ENCODE results near the gene COPS2. TPM values are rescaled to one million over a fixed set of nuclear protein-coding genes. Genes with fewer than 3 reads are reported as not detected.
A peak's percentile ranks its signal among the peaks of the same experiment; 100 is the strongest.

The COPS2 gene
- total and polyA plus RNA-seq, 2 experiments from 2014 or later, result 37.4 to 97.9 TPM

- WGBS (ENCODE audit: low lambda C conversion rate, missing lambda C conversion rate), result 76% methylated on average over 2 of the region's 2 CpGs
- Histone ChIP-seq H3K27me3 (no peaks in the 10 kb centered on the region), H3K9me3 (ENCODE audit: low read depth) (no peaks in the 10 kb centered on the region), H2AFZ (no peak overlapping the region), H3K4me2 (no peak overlapping the region), H4K20me1 (ENCODE audit: insufficient read depth, poor library complexity, severe bottlenecking) (no peaks in the 10 kb centered on the region), H3K4me1 (ENCODE audit: insufficient read depth) (no peaks in the 10 kb centered on the region), H3K27ac (no peak overlapping the region), H3K4me3 (no peak overlapping the region), H3K79me2 (no peaks in the 10 kb centered on the region), H3K9me2 (replicated peaks; ENCODE audit: insufficient read depth) (no peaks in the 10 kb centered on the region), H3K36me3 (replicated peaks; ENCODE audit: insufficient read depth, low read depth) (no peaks in the 10 kb centered on the region)
- TF ChIP-seq EZH2 (IDR thresholded peaks at IDR 0.05; ENCODE audit: borderline replicate concordance) (no peak), EZH2phosphoT487 (IDR thresholded peaks at IDR 0.05; ENCODE audit: low read depth, severe bottlenecking, unreplicated experiment) (no peak)
- no peak for DNase-seq (ENCODE audit: low spot score)
These were observed 52.4 kb downstream of the COPS2 start for GRCh38 chr15:49103002-49103401.

GRCh38 chr15:49101536-49101935, 53.9 kb downstream of the COPS2 start:
- Histone ChIP-seq H3K9me2 (replicated peaks; ENCODE audit: insufficient read depth) (no peaks in the 10 kb centered on the region), H3K4me1 (ENCODE audit: insufficient read depth) (no peaks in the 10 kb centered on the region), H2AFZ (no peak overlapping the region), H3K79me2 (no peaks in the 10 kb centered on the region), H4K20me1 (ENCODE audit: insufficient read depth, poor library complexity, severe bottlenecking) (no peaks in the 10 kb centered on the region), H3K36me3 (replicated peaks; ENCODE audit: insufficient read depth, low read depth) (no peaks in the 10 kb centered on the region), H3K4me3 (no peak overlapping the region), H3K4me2 (no peak overlapping the region), H3K27ac (no peak overlapping the region), H3K27me3 (no peaks in the 10 kb centered on the region), H3K9me3 (ENCODE audit: low read depth) (no peaks in the 10 kb centered on the region)
- 98% methylated on average over 2 of the region's 2 CpGs for WGBS (ENCODE audit: low lambda C conversion rate, missing lambda C conversion rate)
- no peak for DNase-seq (ENCODE audit: low spot score)
- TF ChIP-seq CTCF (IDR thresholded peaks at IDR 0.05; ENCODE audit: poor library complexity), result no peak
- TF ChIP-seq EZH2phosphoT487 (IDR thresholded peaks at IDR 0.05; ENCODE audit: low read depth, severe bottlenecking, unreplicated experiment), result no peak
- TF ChIP-seq EZH2 (IDR thresholded peaks at IDR 0.05; ENCODE audit: borderline replicate concordance), result no peak

- H4K20me1 ChIP-seq (ENCODE audit: insufficient read depth, poor library complexity, severe bottlenecking), result no peaks in the 10 kb centered on the region
- no peak overlapping the region for H2AFZ ChIP-seq
- H3K4me3 ChIP-seq, result no peak overlapping the region
- H3K4me1 ChIP-seq (ENCODE audit: insufficient read depth), result no peaks in the 10 kb centered on the region
- H3K27ac ChIP-seq, result peak overlapping the region; percentile 9
- no peaks in the 10 kb centered on the region for H3K79me2 ChIP-seq
- H3K9me2 ChIP-seq (replicated peaks; ENCODE audit: insufficient read depth), result no peaks in the 10 kb centered on the region
- H3K9me3 ChIP-seq (ENCODE audit: low read depth), result peaks cover 2% of the 10 kb centered on the region
- no peaks in the 10 kb centered on the region for H3K27me3 ChIP-seq
- H3K36me3 ChIP-seq (replicated peaks; ENCODE audit: insufficient read depth, low read depth), result no peaks in the 10 kb centered on the region
- peak; percentile 12 for DNase-seq (ENCODE audit: low spot score)
- TF ChIP-seq EZH2phosphoT487 (IDR thresholded peaks at IDR 0.05; ENCODE audit: low read depth, severe bottlenecking, unreplicated experiment) (no peak), CTCF (IDR thresholded peaks at IDR 0.05; ENCODE audit: poor library complexity) (no peak), EZH2 (IDR thresholded peaks at IDR 0.05; ENCODE audit: borderline replicate concordance) (no peak)
- H3K4me2 ChIP-seq, result no peak overlapping the region
These were observed 59.2 kb downstream of the COPS2 start for GRCh38 chr15:49096090-49096750.

- H4K20me1 ChIP-seq (ENCODE audit: insufficient read depth, poor library complexity, severe bottlenecking), result no peaks in the 10 kb centered on the region
- no peaks in the 10 kb centered on the region for H3K36me3 ChIP-seq (replicated peaks; ENCODE audit: insufficient read depth, low read depth)
- no peaks in the 10 kb centered on the region for H3K9me2 ChIP-seq (replicated peaks; ENCODE audit: insufficient read depth)
- no peaks in the 10 kb centered on the region for H3K79me2 ChIP-seq
- no peaks in the 10 kb centered on the region for H3K4me1 ChIP-seq (ENCODE audit: insufficient read depth)
- DNase-seq (ENCODE audit: low spot score), result no peak
- H3K4me3 ChIP-seq, result no peak overlapping the region
- H3K9me3 ChIP-seq (ENCODE audit: low read depth), result peaks cover 3% of the 10 kb centered on the region
- H3K4me2 ChIP-seq, result no peak overlapping the region
- no peak overlapping the region for H3K27ac ChIP-seq
- H2AFZ ChIP-seq, result no peak overlapping the region
- WGBS (ENCODE audit: low lambda C conversion rate, missing lambda C conversion rate), result 80% methylated on average over 1 of the region's 1 CpG
- H3K27me3 ChIP-seq, result no peaks in the 10 kb centered on the region
- TF ChIP-seq CTCF (IDR thresholded peaks at IDR 0.05; ENCODE audit: poor library complexity) (no peak), EZH2phosphoT487 (IDR thresholded peaks at IDR 0.05; ENCODE audit: low read depth, severe bottlenecking, unreplicated experiment) (no peak), EZH2 (IDR thresholded peaks at IDR 0.05; ENCODE audit: borderline replicate concordance) (no peak)
These were observed 60.5 kb downstream of the COPS2 start for GRCh38 chr15:49094923-49095322.
